Measurements from ENCODE around the gene ZXDC.

The ZXDC gene

GRCh38 chr3:126394179-126394976, 81.3 kb downstream of the ZXDC start, which contains the start of gene CFAP100:
TSS of gene CFAP100 (plus strand) at chr3:126394909. CDS start at chr3:126396001, 1,092 bp downstream.
- Mint-ChIP-seq H3K4me3 (no peak within 1 kb of the TSS), H3K27ac (no peak within 1 kb of the TSS), H3K9me3 (no peaks in the 10 kb centered on the region), H3K27me3 (peaks cover 44% of the 10 kb centered on the region), H3K36me3 (ENCODE audit: low read depth) (no peaks in the 10 kb centered on the region), H3K4me1 (peaks cover 3% of the 10 kb centered on the region)
- no peak for ATAC-seq
- no peak for DNase-seq

DNA sequence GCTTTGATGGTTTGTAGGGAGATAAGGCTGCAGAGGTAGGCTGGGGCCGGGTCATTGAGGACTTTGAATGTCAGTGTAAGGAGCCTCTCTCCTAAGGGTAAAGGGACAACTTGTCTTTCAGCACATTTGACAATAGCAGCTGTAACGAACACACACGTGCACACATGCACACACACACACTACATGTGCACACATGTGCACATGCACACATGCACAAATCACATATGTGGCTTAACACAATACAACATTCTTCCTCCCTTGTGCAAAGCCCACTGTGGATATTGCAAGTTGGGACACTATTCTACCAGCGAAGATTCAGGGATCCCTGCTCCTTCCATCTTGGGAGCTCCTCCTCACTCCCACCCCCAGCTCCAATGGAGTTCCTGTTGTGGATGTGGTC, 82.1 kb downstream of the ZXDC start:
- H3K27ac Mint-ChIP-seq, result no peak overlapping the region
- H3K4me3 Mint-ChIP-seq, result no peak overlapping the region
- peaks cover 3% of the 10 kb centered on the region for H3K4me1 Mint-ChIP-seq
- no peak for DNase-seq
- no peaks in the 10 kb centered on the region for H3K36me3 Mint-ChIP-seq (ENCODE audit: low read depth)
- no peaks in the 10 kb centered on the region for H3K9me3 Mint-ChIP-seq
- H3K27me3 Mint-ChIP-seq, result peaks cover 46% of the 10 kb centered on the region
- no peak for ATAC-seq

DNA sequence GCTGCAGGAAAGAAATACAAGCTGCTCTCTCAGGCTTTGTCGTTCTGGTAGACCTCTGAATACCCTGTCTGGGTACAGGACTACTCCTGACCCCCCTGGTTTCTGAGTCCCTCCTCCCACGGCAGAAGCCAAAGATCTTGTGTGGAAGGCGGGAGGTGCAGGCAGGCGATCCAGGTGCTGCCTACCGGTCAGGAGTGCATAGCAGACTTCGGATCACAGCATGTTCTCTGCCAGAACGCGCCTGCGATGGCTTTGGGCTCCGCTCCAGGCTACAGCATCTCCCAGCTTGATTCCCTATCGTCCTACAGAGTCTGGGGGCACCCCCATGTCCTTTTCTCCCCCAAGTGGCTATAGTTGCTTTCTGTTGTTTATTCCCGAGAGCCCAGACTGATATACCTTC, 83.4 kb downstream of the ZXDC start:
- ATAC-seq (no peak), DNase-seq (no peak)
- H3K36me3 Mint-ChIP-seq (ENCODE audit: low read depth), result no peaks in the 10 kb centered on the region
- no peak overlapping the region for H3K27ac Mint-ChIP-seq
- no peak overlapping the region for H3K4me3 Mint-ChIP-seq
- no peaks in the 10 kb centered on the region for H3K9me3 Mint-ChIP-seq
- peaks cover 54% of the 10 kb centered on the region for H3K27me3 Mint-ChIP-seq
- peaks cover 3% of the 10 kb centered on the region for H3K4me1 Mint-ChIP-seq

- H3K4me3 Mint-ChIP-seq, result no peak overlapping the region
- no peak for DNase-seq
- H3K9me3 Mint-ChIP-seq, result no peaks in the 10 kb centered on the region
- peaks cover 52% of the 10 kb centered on the region for H3K27me3 Mint-ChIP-seq
- no peak for ATAC-seq
- H3K27ac Mint-ChIP-seq, result no peak overlapping the region
- no peaks in the 10 kb centered on the region for H3K36me3 Mint-ChIP-seq (ENCODE audit: low read depth)
- peaks cover 3% of the 10 kb centered on the region for H3K4me1 Mint-ChIP-seq
Measured at GRCh38 chr3:126391631-126392030, 84.1 kb downstream of the ZXDC start.

- Mint-ChIP-seq H3K4me1 (peaks cover 3% of the 10 kb centered on the region), H3K27me3 (peaks cover 52% of the 10 kb centered on the region), H3K27ac (no peak overlapping the region), H3K4me3 (no peak overlapping the region), H3K9me3 (no peaks in the 10 kb centered on the region), H3K36me3 (ENCODE audit: low read depth) (no peaks in the 10 kb centered on the region)
- no peak for ATAC-seq
- no peak for DNase-seq
Measured at GRCh38 chr3:126390751-126391150, 84.9 kb downstream of the ZXDC start.

DNA sequence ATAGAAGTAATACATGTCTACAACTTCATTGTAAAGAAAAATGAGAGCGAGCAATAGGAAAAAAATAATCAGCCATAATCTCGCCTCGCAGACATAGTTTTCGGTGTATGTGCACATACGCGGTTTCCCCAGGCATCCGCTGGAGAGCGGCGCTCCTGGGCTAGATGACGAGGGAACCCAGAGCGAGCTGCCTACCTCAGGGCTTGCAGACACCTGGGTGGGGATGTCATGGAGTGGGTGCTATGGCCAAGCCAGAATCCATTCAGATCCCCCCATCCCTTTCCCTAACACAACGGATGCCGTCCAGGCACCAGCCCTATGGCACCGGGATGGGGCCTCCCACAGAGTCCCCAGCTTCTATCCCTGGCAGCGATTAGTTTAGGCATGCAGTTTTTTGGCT, 85.5 kb downstream of the ZXDC start:
- DNase-seq (no peak), ATAC-seq (no peak)
- Mint-ChIP-seq H3K27ac (no peak overlapping the region), H3K27me3 (peaks cover 49% of the 10 kb centered on the region), H3K4me1 (peaks cover 3% of the 10 kb centered on the region), H3K4me3 (no peak overlapping the region), H3K36me3 (ENCODE audit: low read depth) (no peaks in the 10 kb centered on the region), H3K9me3 (no peaks in the 10 kb centered on the region)

DNA sequence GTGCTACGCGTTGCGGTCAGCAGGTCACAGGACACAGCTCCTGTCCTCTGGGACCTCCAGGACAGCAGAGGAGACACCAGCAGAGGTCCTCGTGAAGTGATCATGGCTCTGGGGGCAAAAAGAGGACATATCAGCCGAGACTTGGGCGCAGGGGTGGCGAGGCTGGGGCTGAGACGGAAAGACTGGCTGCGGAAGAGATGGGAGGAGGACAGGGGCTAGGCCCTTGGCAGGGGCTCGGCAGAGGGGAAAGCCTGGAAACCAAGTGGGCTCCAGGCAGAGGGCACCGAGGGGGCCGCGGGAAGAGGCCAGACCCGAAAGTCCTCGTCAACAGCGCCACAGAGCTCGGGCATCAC, 85.9 kb downstream of the ZXDC start:
- Mint-ChIP-seq H3K9me3 (no peaks in the 10 kb centered on the region), H3K36me3 (ENCODE audit: low read depth) (no peaks in the 10 kb centered on the region), H3K4me3 (no peak overlapping the region), H3K27me3 (peaks cover 47% of the 10 kb centered on the region), H3K27ac (no peak overlapping the region), H3K4me1 (peaks cover 3% of the 10 kb centered on the region)
- DNase-seq (no peak), ATAC-seq (no peak)

- no peak overlapping the region for H3K27ac Mint-ChIP-seq
Measured at GRCh38 chr3:126389112-126389793, 86.4 kb downstream of the ZXDC start.

More at GRCh38 chr3:126389112-126389793, 86.4 kb downstream of the ZXDC start:
- Mint-ChIP-seq H3K4me1 (peaks cover 3% of the 10 kb centered on the region), H3K4me3 (no peak overlapping the region), H3K9me3 (no peaks in the 10 kb centered on the region), H3K36me3 (ENCODE audit: low read depth) (no peaks in the 10 kb centered on the region), H3K27me3 (peaks cover 47% of the 10 kb centered on the region)
- DNase-seq (peak; percentile 57), ATAC-seq (peak; percentile 81)

Data from activated naive CD8-positive, alpha-beta T cell treated with anti-CD3 and anti-CD28 coated beads, Interleukin-2, amount 50 U/mL, for 24 hours (primary cell).